Activated CD4-positive, alpha-beta T cell treated with anti-CD3 and anti-CD28 coated beads for 24 hours (primary cell): ENCODE data around the gene AJUBA.
"Not testable (repeated sequence)": the region's sequence is repeated elsewhere in the genome, so short reads cannot be mapped to it uniquely, and the experiment has no call there.

Source experiments
- DNase-seq, 2 donors: peaks; one replicate each; pipeline ENCODE4 v3.0.0-alpha.2; 2020; ENCODE audit warnings: low read depth in 2 of 2

Gene AJUBA

GRCh38 chr14:22982477-22983245, at the start of gene AJUBA:
TSS of gene AJUBA (minus strand) at chr14:22982551. CDS start at chr14:22982266, 285 bp downstream.
- DNase-seq, result peak; percentile 66 to 69

- no peak for DNase-seq
Observed at GRCh38 chr14:23030936-23031335, 48.6 kb upstream of the AJUBA start.

DNA sequence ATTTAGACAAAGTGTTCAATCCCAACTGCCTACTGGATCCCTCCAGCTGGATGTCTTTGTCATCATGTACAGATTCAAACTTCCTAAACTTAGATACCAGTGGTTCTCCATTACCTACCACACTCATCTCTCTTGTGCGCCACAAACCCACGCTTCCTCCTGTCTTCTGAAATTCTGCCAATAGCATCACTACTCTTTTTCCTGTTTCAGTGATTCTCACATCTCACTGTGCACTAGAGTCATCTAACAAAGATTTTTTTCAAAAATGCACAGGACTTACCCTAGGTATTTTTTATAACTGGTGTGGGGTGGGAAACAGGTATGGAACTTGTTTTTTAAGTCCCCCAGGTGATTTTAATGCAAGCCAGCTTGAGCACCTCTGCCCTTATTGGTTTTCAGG, 46.4 kb upstream of the AJUBA start:
- DNase-seq, result no peak

GRCh38 chr14:23025151-23025814, 42.9 kb upstream of the AJUBA start:
- DNase-seq, result no peak

DNA sequence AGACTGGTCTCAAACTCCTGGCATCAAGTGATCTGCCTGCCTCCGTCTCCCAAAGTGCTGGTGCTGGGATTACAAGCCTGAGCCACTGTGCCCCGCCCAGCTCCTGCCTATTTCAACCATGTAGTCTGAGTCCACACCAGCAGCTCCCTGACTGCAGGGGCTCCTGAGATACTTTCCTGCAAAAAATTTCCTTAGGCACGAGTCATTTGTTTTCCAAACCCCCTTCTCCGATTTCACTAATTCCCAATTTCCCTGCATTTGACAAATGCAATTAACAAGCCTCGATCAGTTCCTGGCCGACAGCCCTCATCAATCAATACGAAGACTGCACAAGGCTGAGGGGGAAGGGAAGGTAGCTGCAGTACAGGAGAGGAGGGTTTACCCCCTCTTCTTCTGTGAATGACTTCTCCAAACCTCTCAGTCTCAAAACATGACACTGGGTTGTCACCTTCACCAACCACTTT, 42.3 kb upstream of the AJUBA start:
- no peak for DNase-seq

DNA sequence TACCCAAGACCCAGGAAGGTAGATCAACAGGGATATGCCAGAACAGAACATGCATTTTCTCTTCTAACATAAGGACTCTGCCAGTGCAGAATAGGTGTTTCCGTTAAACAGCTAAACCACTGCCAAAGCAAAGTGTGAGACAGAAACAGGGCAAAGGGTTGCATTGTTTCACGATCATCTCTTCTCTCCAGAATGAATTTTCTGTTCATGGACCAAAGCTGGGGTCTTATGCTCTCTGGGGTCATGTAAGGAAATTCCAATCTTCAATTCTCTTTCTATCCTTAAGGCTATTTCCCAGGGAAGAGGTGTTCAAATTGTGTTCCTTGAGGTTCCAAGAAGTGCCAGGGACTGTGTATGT, 41.4 kb upstream of the AJUBA start:
- no peak for DNase-seq

DNA sequence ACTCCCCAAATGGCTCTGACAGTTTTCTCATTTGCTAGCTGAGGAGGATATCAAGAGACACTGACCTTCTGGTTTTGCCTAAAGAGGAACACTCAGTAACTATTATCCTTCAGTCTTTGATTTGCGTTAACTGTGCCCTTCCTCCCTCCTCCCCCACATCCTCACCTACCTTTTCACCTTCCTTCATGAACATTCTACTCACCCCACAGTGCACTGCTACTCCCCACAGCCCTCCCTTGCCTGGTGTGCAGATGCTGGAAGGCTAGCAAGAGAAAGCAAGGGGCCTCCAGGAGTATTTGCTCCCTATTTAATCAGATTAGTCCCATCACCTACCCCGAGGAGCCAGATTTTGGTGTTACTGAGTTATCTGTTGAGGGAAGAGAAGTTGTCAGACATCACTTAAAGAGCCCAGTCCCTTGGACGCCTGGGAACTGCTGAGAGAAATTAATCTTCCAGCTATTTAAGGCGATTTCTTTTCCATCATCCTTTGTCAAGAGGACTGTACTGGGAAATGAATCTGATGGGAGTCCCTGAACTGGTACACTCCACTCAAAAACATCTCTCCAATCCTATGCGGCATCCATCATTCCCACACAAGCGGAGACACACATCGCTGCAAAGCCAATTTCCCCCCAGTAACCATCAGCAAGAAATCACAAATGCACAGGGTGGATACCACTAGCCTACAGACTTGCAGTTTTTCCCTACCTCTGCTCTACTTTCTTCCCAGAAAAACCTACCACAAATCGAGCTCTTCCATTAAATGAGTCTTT, 40.9 kb upstream of the AJUBA start:
- DNase-seq, result no peak

DNA sequence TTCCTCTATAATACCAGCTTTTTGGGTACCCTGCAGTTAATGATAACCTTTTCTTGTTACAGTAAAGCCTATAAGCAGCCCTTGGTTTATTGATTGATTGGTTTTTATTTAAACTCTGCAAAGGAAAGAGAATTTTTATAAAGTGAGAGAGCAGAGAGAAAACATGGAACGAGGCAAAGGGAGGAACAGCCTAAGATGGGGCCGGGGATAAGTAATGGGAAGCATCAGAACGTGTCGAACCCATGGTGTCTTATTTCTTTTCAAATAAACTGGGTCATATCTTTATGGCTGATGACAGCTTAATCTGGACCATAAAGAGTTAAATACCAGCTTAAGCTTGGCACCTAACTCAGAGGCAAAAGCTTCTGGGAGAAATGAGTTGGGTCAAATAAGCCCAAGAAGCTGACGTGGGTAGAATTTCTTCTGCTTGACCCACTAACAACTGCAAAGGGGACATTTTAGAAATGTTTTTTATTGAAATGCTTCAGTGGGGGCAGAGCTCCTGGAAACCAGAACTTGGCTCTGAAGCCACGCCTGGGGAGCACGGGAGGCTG, 39.6 kb upstream of the AJUBA start:
- no peak for DNase-seq

- no peak for DNase-seq
Observed at GRCh38 chr14:23021434-23021833, 39.1 kb upstream of the AJUBA start.

- DNase-seq, result no peak
Observed at GRCh38 chr14:23020143-23021128, 38.1 kb upstream of the AJUBA start.

GRCh38 chr14:23018107-23018506, 35.8 kb upstream of the AJUBA start:
- no peak for DNase-seq

DNA sequence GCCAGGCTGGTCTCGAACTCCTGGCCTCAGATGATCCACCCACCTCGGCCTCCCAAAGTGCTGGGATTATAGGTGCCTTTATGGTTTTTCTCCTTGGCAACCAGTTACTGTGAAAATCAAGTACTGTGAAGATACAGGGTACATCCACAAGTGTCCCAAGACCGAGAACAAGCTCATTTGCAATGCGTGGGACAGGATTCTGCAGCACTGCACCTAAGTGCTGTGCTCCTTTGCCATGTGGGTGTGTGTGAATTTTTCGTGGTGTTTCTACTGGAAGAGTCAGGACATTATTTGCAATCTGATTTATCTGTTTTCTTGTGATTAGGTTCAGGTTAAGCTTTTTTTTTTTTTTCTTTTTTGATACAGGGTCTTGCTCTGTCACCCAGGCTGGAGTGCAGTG, 34.7 kb upstream of the AJUBA start:
- DNase-seq, result no peak

DNA sequence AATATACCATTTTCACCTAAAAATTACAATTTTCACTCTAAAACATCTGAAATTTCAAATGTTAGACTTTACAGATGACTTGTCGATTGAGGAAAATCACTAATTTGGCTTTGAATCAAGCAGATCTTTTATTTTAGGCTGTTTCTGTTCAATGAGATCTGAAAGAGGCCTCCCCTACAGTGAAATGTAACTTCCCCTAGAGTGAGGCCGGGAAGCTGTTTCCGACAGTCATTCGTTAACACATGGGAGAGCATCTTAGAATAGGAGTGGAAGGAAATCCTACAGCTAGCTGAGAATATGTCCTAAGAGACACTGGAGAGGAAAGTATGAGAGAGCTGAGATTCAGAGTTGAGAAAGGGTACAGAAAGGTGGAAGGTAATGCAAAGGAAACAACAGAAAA, 33.3 kb upstream of the AJUBA start:
- DNase-seq, result no peak

DNA sequence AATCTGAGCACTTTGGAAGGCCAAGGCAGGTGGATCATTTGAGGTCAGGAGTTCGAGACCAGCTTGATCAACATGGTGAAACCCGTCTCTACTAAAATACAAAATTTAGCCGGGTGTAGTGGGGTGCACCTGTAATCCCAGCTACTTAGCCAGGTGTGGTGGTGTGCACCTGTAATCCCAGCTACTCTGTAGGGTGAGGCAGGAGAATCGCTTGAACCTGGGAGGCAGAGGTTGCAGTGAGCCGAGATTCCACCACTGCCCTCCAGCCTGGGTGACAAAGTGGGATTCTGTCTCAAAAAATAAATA, 31.4 kb upstream of the AJUBA start:
- not testable (repeated sequence) for DNase-seq

- DNase-seq, result no peak
Observed at GRCh38 chr14:23013054-23013748, 30.9 kb upstream of the AJUBA start.

DNA sequence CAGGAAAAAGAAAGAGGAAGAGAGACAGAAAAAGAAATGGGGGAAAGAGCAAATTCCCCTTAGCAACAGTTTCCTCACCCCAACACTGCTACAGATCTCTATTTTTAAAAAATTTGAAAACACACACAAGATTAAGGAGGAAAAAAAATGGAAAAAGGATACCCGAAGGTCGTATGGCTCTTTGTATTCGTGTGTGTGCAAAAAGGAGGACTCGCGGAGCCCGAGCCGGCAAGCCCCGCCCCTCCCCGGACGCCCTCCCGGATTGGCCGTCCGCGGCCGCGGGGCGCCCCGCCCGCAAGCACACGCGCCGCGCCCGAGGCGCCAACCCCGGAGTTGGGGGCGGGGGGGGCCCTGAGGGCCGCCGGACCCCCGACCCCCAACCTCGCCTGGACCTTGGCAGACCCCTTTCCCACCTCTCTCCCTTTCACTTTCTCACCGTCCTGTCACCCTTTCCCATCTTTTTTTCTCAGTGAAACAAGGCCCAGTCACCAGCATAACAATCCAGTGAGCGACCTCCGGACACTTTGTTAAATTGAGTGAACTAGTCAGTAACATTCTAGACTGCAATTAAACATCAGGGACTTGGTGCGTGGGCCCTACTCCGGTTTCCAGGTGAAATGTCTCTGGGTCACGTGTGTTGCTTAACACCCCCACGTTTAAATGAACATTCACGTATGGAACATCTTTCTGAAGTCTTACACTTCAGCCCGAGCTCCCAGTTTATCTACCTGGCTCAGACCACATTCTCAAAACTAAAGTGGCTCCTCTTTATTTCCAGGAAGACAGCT, 27.8 kb upstream of the AJUBA start, which contains the start of gene C14orf93:
Gene C14orf93, minus strand, starts transcription at position 205 of the 788 bp plus-strand sequence. CDS start 11,120 bp downstream, outside the sequence.
- DNase-seq, result peak; percentile 78 to 83

DNA sequence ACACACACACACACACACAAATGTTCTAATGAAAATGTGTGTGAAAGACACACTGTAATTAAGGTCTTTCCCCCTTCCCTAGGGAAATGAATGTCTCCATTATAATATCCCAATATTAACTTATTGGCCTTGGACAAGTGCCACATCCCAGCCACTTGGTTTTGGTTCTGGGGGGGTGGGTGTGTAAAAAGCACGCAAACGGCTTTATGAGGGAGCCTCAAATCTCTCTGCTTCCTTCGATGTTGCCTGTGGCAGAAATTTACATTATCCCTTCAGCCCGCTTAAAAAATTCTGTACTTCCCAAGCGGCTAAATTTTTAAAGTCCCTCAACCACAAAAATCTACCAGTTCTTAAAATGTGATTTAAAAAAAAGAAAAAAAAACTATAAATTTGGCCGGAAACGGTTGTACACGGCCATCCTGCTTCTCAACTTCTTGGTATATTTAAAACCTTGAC, 27.2 kb upstream of the AJUBA start:
- DNase-seq, result no peak

- DNase-seq, result no peak
Observed at GRCh38 chr14:23008831-23009230, 26.5 kb upstream of the AJUBA start.
